Keratinocyte (primary cell): ENCODE data around the gene NCOA6. TPM values are rescaled to one million over a fixed set of nuclear protein-coding genes. Genes with fewer than 3 reads are reported as not detected.
A peak's percentile ranks its signal among the peaks of the same experiment; 100 is the strongest.

Experiments used
- DNase-seq: peaks from one replicate; pipeline ENCODE4 v3.0.0-alpha.2; 2011; ENCODE audit warnings: low read depth, missing footprints, low spot score
- FAIRE-seq: peaks from 2 replicates; lab custom pipeline; 2011; peaks lifted over from hg19 to GRCh38; lab: Jason Lieb, UNC
- H2AFZ ChIP-seq: 2 replicates; pipeline ENCODE4 v1.6.0; 2012; ENCODE audit warnings: low read length, control low read depth, inconsistent platforms; ENCODE audit not compliant: control insufficient read depth
- H3K27ac ChIP-seq: 2 replicates; pipeline ENCODE4 v1.5.1; 2011; ENCODE audit warnings: low read length; ENCODE audit not compliant: control insufficient read depth, insufficient read depth
- H3K27me3 ChIP-seq: 3 replicates; pipeline ENCODE4 v1.6.0; 2011; ENCODE audit warnings: low read length; ENCODE audit not compliant: control insufficient read depth, insufficient read depth; ENCODE audit errors: extremely low read depth
- H3K36me3 ChIP-seq, 2 experiments: 2 replicates in 1 of 2; 3 replicates in 1 of 2; pipeline ENCODE4 v1.5.1; 2011; ENCODE audit warnings: low read length in 2 of 2, mild to moderate bottlenecking in 1 of 2; ENCODE audit not compliant: control insufficient read depth in 2 of 2, insufficient read depth in 2 of 2; ENCODE audit errors: extremely low read depth in 1 of 2
- H3K4me1 ChIP-seq: 3 replicates; pipeline ENCODE4 v1.5.1; 2011; ENCODE audit warnings: low read length; ENCODE audit not compliant: control insufficient read depth, insufficient read depth; ENCODE audit errors: extremely low read depth
- H3K4me2 ChIP-seq: 3 replicates; pipeline ENCODE4 v1.6.0; 2011; ENCODE audit warnings: low read depth, low read length; ENCODE audit not compliant: control insufficient read depth, insufficient read depth; ENCODE audit errors: extremely low read depth
- H3K4me3 ChIP-seq, 3 experiments: fragments of 200-600 bp in 1 of 3; sonication (generic) in 1 of 3; 2 replicates in 2 of 3; 3 replicates in 1 of 3; pipeline ENCODE4 v1.5.1; 2011 to 2016; ENCODE audit warnings: low read length in 3 of 3, mild to moderate bottlenecking in 3 of 3, control low read depth in 2 of 3, inconsistent platforms in 1 of 3, low read depth in 1 of 3, mixed read lengths in 1 of 3, mixed run types in 1 of 3, moderate library complexity in 1 of 3; ENCODE audit not compliant: control insufficient read depth in 2 of 3, insufficient read depth in 2 of 3; ENCODE audit errors: extremely low read depth in 1 of 3
- H3K79me2 ChIP-seq: 2 replicates; pipeline ENCODE4 v1.6.0; 2012; ENCODE audit warnings: low read length; ENCODE audit not compliant: control insufficient read depth, insufficient read depth
- H3K9ac ChIP-seq: 3 replicates; pipeline ENCODE4 v1.6.0; 2011; ENCODE audit warnings: low read length; ENCODE audit not compliant: control insufficient read depth, insufficient read depth; ENCODE audit errors: extremely low read depth
- H3K9me1 ChIP-seq: 3 replicates; pipeline ENCODE4 v1.6.0; 2011; ENCODE audit warnings: low read length; ENCODE audit not compliant: control insufficient read depth, insufficient read depth; ENCODE audit errors: extremely low read depth
- H3K9me3 ChIP-seq: 2 replicates; pipeline ENCODE4 v1.5.1; 2012; ENCODE audit warnings: low read depth, low read length; ENCODE audit not compliant: control insufficient read depth
- H4K20me1 ChIP-seq: 3 replicates; pipeline ENCODE4 v1.6.0; 2011; ENCODE audit warnings: low read length; ENCODE audit not compliant: control insufficient read depth, insufficient read depth; ENCODE audit errors: extremely low read depth
- EZH2 ChIP-seq: IDR thresholded peaks from one replicate; pipeline ENCODE4 v1.6.1; 2012; ENCODE audit warnings: inconsistent platforms, mild to moderate bottlenecking, low read length, moderate library complexity
- dilution Hi-C: fragments of 300-500 bp; cut with MboI; formaldehyde crosslinking; loops from one replicate; pipeline ENCODE4 v1.7.0; 2020; ENCODE audit warnings: low sequenced_read_pairs; ENCODE audit not compliant: extremely low pct_ligation_motif_present
- polyA plus RNA-seq, 5 experiments: library from polyadenylated mRNA; depleted of rRNA in 3 of 5; stranded (reverse) in 3 of 5; stranded (forward) in 1 of 5; unstranded in 1 of 5; fragments of >200 nt; gene quantifications; 1 replicate in 1 of 5; 2 replicates in 3 of 5; 3 replicates in 1 of 5; pipeline versions ENCODE4 v1.2.1 to v1.2.3, GENCODE V29; 2011 to 2012; ENCODE audit warnings: missing spikeins in 2 of 5, low read depth in 1 of 5, low replicate concordance in 1 of 5
- TF ChIP-seq, protein P1 (sequence below), 3 experiments: IDR thresholded peaks in 1 of 3; conservative IDR thresholded peaks in 1 of 3; optimal IDR thresholded peaks in 1 of 3; 2 replicates in 2 of 3; 3 replicates in 1 of 3; pipeline versions ENCODE3 to v1.5.1; 2011; ENCODE audit warnings: low read length in 3 of 3, mild to moderate bottlenecking in 3 of 3, moderate library complexity in 2 of 3, control low read depth in 1 of 3, inconsistent platforms in 1 of 3; ENCODE audit not compliant: insufficient read depth in 2 of 3; ENCODE audit errors: extremely low read depth in 1 of 3

The NCOA6 gene
- polyA plus RNA-seq, 1 donor (not counting 4 experiments of a cell fraction or from before 2014, with no cell fraction given), result 13.3 TPM

DNA sequence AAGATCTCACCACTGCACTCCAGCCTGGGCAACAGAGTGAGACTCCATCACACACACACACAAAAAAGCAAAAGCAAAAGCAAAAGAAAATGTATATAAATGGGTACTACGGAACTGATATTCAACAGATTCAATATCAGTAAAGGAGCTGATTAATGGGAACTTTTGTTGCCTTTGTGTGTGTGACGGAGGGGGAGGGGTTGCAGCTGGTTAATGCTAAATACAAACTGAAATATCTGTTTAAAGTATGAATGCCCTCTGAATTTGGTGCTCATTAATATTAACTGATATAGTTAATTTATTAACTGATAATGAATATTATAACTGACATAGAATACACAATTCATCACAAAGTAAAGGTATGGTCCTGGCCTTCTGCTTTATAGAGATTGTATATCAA, 8.4 kb downstream of the NCOA6 start:
- peaks cover 14% of the 10 kb centered on the region for H4K20me1 ChIP-seq
- dilution Hi-C loops, result no loop called here
- peaks cover 10% of the 10 kb centered on the region for H3K4me1 ChIP-seq
- TF ChIP-seq EZH2, result no peak
- TF ChIP-seq, protein P1, sequence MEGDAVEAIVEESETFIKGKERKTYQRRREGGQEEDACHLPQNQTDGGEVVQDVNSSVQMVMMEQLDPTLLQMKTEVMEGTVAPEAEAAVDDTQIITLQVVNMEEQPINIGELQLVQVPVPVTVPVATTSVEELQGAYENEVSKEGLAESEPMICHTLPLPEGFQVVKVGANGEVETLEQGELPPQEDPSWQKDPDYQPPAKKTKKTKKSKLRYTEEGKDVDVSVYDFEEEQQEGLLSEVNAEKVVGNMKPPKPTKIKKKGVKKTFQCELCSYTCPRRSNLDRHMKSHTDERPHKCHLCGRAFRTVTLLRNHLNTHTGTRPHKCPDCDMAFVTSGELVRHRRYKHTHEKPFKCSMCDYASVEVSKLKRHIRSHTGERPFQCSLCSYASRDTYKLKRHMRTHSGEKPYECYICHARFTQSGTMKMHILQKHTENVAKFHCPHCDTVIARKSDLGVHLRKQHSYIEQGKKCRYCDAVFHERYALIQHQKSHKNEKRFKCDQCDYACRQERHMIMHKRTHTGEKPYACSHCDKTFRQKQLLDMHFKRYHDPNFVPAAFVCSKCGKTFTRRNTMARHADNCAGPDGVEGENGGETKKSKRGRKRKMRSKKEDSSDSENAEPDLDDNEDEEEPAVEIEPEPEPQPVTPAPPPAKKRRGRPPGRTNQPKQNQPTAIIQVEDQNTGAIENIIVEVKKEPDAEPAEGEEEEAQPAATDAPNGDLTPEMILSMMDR (optimal IDR thresholded peaks at IDR 0.05 in 1 of 3, IDR thresholded peaks at IDR 0.05 in 1 of 3, conservative IDR thresholded peaks at IDR 0.05 in 1 of 3; ENCODE audit: extremely low read depth in 1 of 3, insufficient read depth in 2 of 3, low read length in 3 of 3), result no peak
- H3K9me3 ChIP-seq, result no peaks in the 10 kb centered on the region
- no peak overlapping the region for H3K9ac ChIP-seq
- no peak for DNase-seq
- no peak overlapping the region for H3K27ac ChIP-seq
- H3K27me3 ChIP-seq, result no peaks in the 10 kb centered on the region
- FAIRE-seq, result no peak
- H3K4me3 ChIP-seq, result no peak overlapping the region
- no peak overlapping the region for H2AFZ ChIP-seq
- H3K79me2 ChIP-seq, result peaks cover 95% of the 10 kb centered on the region
- no peaks in the 10 kb centered on the region for H3K36me3 ChIP-seq
- no peak overlapping the region for H3K4me2 ChIP-seq
- peaks cover 6% of the 10 kb centered on the region for H3K9me1 ChIP-seq

GRCh38 chr20:34815636-34816035, 9.8 kb downstream of the NCOA6 start:
- Histone ChIP-seq H3K36me3 (no peaks in the 10 kb centered on the region), H3K27me3 (no peaks in the 10 kb centered on the region), H2AFZ (no peak overlapping the region), H4K20me1 (peaks cover 14% of the 10 kb centered on the region), H3K9me1 (peaks cover 6% of the 10 kb centered on the region), H3K4me1 (peaks cover 7% of the 10 kb centered on the region), H3K79me2 (peaks cover 95% of the 10 kb centered on the region), H3K9ac (no peak overlapping the region), H3K27ac (no peak overlapping the region), H3K4me3 (no peak overlapping the region), H3K4me2 (no peak overlapping the region), H3K9me3 (no peaks in the 10 kb centered on the region)
- peak; percentile 63 for FAIRE-seq
- DNase-seq, result no peak
- dilution Hi-C loops, result no loop called here
- TF ChIP-seq, protein P1 (optimal IDR thresholded peaks at IDR 0.05 in 1 of 3, IDR thresholded peaks at IDR 0.05 in 1 of 3, conservative IDR thresholded peaks at IDR 0.05 in 1 of 3; ENCODE audit: extremely low read depth in 1 of 3, insufficient read depth in 2 of 3, low read length in 3 of 3), result no peak
- TF ChIP-seq EZH2, result no peak
